Muscle of back (tissue), 11 donors: Measurements from ENCODE around the gene UNC13D. TPM values are rescaled to one million over a fixed set of nuclear protein-coding genes. Genes with fewer than 3 reads are reported as not detected.
"Not testable (repeated sequence)": the region's sequence is repeated elsewhere in the genome, so short reads cannot be mapped to it uniquely, and the experiment has no call there.

Source experiments
- DNase-seq, 3 donors: peaks; one replicate each; pipeline versions ENCODE4 v3.0.0 to v3.0.0-alpha.2; 2013
- polyA plus RNA-seq, 10 donors: library from polyadenylated mRNA; unstranded; fragments of 120-200 nt; gene quantifications; one replicate each; pipeline ENCODE4 v1.2.1, GENCODE V29; 2013; ENCODE audit not compliant: insufficient read length in 10 of 10

Gene UNC13D
- polyA plus RNA-seq, 10 donors, result 2.5 to 6.8 (median 4.3) TPM

DNA sequence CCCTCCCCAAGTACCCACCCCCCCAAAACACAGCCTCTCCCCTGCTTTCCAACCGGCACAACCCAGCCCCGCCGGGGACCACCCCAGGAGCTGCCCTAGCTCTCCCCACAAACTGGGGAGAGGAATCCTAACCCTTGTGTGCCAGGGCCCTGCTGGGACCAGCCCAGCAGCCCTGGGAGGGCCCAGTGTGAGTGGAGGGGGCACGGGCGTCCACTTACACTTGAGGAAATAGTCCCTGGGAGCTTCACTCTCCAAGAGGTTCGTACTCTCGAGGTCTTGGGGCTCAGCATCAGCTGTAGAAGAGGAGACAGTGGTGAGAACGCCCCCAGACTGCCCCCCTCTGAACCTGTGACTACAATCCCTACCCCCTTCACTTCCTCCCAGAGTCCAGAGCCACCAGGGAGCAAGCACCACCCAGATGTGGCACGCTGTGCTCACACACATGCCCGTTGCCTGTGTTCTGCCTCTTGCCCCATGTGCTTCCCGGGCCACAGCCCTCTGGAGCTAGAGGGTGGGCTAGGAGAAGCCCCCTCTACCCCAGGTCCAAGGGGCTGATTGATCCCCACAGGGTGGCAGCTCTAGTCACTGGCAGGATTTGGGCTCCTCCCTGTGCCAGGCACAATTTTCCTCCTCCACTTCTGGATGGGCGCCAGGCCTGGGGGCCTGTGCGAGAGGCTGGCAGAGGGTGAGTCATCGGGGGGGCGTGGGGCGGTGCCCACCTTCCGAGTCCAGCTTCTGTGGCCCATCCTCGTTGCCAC lies 31.2 kb upstream of the UNC13D start:
- DNase-seq, result no peak

DNA sequence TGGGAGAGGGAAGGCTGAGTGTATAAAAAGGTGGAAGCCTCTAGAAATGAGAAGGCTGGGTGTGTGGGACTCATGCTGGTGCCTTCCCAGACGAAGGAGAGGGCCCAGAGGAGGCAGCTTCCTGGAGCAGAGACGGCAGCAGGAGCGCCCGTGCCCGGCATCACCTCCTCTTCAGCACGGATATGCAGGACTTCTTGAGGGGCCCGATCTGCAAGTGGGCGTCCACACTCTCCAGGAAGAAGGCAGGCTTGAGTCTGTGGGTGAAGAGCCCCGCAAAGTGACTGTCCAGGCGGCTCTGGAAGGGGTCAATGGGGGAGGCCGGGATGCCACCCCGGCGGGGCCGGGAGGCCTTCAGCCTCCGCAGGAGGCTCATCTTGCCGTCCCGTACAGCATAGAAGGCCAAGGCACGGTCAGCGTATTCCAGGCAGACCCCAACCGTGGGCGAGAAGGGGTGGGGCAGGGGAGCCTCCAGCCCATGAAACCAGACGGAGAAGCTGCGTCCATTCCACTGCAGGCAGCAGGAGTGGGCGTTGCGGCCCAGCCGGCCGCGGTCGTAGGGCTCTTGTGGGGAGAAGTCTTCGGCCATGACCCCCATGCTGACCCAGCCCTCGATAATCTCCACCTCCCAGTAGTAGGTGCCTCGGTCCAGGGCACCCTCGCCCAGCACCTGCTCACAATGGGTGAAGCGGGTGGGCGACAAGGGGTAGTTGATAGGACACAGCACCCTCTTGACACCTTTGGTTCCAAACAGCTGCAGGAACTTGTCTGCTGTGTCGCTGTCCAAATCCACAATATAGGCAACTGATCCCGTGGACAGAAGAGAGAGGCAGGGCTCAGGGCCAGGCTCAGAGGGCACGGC lies 30.3 kb upstream of the UNC13D start:
- no peak for DNase-seq

DNA sequence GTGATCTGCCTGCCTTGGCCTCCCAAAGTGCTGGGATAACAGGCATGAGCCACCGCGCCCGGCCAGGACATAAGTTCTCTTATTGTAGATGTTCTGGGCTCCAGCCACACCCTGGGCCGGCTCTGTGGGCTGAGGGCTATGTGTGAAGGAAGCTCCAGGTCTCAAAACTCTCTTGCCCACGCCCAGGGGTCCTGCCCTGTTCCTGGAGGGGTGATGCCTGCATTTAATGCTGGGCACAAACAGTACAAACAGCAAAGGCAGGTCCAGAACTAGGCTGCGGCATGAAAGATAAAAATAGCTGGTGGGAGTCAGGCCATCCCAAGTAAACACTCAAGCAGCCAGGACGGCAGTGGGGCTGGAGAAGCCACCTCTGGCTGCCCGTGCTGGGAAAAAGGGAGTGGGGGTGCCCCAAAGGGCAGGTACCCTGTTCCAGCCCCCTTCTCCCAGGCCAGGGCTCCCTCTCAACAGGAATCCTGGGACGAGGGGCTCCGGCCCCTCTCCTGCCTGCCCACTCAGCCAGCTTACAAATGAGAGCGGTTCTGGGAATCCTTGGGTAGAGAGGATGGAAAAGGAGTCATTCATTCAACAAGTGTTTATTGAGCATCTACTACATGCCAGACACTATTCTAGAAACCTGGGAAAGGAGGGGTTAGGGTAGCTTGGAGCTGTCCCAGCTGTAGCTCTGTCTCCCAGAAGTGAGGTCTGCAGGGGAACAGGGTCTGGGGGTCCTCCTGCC lies 29.6 kb upstream of the UNC13D start:
- DNase-seq, result no peak

- DNase-seq, result peak in 1 of 3 donors; percentile 76
Measured at GRCh38 chr17:75872434-75873351, 28.5 kb upstream of the UNC13D start.

- not testable (repeated sequence) for DNase-seq
Measured at GRCh38 chr17:75870228-75870627, 26.0 kb upstream of the UNC13D start.

DNA sequence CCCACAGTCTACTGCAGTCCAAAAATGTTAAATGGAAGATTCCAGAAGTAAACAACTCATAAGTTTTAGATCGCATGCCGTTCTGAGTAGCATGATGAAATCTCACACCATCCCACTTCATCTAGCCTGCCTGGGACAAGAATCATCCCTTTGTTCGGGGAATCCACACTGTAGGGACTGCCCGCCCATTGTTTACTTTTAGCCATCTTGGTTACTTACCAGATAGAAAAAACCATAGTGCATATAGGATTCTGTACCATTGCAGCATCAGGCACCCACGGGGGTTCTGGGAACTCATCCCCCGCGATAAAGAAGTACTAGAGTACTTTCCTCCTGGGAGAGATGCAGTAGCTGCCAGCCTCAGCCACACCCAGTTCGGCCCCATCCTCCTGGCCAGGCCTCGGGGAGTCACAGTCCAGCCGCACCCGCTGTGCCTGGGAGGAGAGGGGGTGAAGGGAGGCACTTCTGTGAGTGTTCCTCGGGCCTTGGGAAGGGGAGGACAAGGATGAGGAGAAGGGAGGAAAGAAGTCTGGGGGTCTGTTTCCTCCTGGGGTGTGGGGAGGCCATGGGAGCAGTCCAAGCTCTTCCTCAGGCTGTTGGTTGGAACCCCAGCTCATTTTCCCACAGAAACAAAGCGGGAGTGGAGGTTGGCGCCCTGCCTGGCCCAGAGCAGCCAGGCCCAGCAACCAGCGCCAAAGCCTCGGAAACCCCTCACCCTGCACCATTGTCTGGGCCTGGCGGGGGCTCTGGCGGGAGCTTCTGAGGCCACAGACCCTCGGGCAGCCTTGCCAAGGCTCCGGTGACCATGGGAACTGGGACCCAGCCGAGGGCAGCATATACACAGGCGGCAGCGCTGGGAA lies 25.3 kb upstream of the UNC13D start:
- peak in 2 of 3 donors; percentile 53 to 89 for DNase-seq

GRCh38 chr17:75868730-75869281 lies 24.6 kb upstream of the UNC13D start:
- DNase-seq, result not testable (repeated sequence)

DNA sequence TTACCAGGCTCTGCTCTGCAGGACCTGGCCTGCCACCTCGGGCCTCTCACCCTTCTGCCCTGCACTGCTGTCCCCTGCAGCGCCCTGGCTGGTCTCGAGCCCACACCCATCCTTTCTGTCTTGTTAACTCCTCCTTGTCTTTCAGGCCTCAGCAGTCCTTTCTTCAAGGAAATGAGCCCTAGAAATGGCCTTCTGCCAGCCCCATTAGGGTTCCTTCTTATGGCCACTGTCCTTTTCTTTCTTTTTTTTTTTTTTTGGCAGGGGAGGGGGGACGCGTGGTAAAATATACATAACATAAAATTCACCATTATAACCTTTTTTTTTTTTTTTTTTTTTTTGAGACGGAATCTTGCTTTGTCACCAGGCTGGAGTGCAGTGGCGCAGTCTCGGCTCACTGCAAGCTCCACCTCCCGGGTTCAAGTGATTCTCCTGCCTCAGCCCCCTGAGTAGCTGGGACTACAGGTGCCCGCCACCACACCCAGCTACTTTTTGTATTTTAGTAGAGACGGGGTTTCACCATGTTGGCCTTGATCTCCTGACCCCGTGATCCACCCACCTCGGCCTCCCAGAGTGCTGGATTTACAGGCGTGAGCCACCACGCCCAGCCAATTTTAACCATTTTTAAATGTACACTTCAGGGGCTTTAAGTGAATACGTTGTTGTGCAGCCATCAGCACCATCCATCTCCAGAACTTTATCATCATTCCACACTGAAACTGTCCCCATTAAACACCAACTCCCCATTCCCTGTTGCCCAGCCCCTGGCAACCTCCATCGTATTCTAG lies 21.4 kb upstream of the UNC13D start:
- DNase-seq, result not testable (repeated sequence)

GRCh38 chr17:75864887-75865286 lies 20.7 kb upstream of the UNC13D start:
- not testable (repeated sequence) for DNase-seq

DNA sequence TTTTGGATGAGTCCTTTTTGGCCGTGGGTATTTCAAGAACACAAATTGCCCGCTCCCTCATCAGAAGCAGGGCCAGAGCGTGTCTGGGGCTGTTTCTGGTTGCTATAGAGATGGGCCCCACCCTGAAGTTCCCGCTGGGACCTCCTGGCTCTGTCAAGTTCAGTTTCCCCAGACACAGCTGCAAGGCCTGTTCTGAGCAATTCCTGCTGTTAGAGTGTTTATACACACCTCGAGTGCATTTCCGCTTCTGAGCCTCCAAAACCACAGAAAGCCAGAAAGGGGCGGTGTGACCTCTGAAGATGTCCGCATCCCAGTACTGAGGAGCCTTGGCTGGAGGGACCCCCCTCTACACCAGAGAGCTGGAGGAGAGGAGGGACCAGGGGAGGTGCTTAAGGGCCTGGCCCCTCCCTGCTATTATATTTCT lies 20.3 kb upstream of the UNC13D start:
- peak in 1 of 3 donors; percentile 89 for DNase-seq

DNA sequence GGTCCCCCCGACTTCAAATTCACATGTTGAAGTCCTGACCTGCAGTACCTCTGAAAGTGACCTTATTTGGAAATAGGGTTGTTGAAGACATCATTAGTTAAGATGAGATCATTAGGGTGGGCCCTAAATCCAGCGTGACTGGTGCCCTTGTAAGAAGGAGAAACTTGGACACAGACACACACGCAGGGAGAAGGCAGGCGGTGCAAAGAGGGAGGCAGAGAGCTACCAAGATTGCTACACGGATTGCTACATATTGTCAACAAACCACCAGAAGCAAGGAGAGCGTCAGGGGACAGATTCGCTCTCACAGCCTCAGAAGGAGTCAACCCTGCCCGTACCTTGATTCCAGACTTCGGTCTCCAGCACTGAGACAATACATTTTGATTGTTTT lies 17.7 kb upstream of the UNC13D start:
- no peak for DNase-seq

DNA sequence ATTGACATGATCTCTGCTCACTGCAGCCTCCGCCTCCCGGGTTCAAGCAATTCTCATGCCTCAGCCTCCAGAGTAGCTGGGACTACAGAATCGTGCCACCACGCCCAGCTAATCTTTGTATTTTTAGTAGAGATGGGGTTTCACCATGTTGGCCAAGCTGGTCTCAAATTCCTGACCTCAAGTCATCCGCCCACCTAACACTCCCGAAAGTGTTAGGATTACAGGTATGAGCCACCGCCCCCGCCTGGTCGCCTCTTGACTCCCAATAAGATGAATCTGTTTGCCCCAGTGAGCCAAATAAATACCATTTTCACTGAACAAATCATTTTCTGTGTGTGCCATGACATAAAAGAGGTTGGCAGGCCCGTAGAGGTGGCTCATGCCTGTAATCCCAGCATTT lies 15.2 kb upstream of the UNC13D start:
- DNase-seq, result not testable (repeated sequence)

DNA sequence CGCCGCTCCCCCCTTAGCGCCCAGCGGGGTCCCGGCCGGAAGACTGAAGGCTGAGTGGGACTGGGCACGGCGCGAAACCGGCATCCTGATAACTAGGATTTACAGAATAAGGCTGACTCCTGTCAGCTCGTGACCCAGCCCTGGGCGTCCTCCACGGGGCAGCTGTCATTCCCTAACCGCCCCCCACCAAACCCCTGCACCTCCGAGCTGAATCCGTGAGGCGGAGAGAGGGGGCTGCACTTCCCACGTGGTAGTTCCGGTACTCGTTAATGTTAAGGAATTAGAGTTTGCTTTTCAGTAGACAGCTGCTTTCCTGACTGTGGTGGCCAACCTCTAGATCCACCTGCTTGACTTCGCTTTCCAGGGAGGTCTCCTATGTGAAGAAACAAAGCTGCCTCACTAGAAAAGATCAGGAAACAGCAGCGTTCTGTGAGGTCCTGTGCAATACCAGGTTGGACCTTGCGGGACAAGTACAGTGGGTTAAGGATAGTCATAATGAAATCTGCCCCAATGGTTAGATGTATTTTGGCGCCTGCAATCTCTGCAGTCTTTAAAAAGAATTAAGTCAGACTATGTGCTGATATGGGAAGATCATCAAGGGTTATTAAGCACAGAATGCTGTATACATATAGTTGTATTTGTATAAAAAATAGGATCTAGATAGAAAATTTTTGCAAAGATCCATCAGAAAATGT lies 12.0 kb upstream of the UNC13D start:
- DNase-seq, result no peak

- DNase-seq, result peak; percentile 100
Measured at GRCh38 chr17:75855310-75856061, 11.3 kb upstream of the UNC13D start, which contains the start of gene WBP2. Gene WBP2 (minus strand): TSS chr17:75855335. CDS start chr17:75855297, 38 bp downstream.

DNA sequence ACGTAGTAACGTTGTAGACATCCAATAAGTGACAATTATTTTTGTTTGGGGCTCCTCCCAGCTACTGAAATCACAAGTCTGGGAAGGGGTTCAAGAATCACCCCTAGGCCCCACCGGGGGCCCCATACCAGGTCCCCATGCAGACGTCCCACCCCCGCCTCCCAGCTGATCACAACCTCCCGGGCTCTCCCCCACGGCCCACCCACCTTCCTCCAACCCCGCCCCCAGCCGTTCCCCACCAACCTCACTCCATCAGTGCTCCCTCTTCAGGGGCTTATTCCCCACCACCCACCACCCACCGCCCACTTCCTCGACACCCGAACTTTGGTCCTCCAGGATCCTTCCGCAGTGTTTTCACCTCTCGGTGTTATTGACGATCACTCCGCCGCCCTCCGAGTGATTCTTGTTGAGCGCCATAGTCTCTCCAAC lies 10.7 kb upstream of the UNC13D start:
- no peak for DNase-seq

GRCh38 chr17:75854101-75854748 lies 10.0 kb upstream of the UNC13D start:
- DNase-seq, result peak in 1 of 3 donors; percentile 50

DNA sequence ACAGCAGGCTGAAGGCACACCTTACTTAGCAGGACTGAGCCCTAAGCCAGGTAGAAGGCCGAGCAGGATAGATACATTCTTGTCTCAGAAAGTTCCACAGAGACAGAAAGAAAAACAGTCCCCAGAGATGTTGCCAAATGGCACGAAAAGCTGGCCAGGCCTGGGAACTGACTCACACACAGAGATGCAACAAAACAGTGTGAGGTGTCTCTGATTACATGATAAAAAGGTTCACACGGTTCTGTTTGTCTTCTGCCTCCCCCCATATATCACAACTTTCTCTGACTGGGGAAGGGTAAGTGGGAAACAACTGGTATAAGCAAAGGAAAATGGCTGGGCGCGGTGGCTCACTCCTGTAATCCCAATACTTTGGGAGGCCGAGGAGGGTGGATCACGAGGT lies 9.2 kb upstream of the UNC13D start:
- DNase-seq, result no peak
